A549 (cell line): Measurements from ENCODE around the gene RAB17.

Source experiments
- JUN ChIP-seq, 2 experiments: fragments of >200 bp; sonication (Bioruptor Twin); formaldehyde crosslinking; IDR thresholded peaks; 2 replicates in 1 of 2; 3 replicates in 1 of 2; pipeline ENCODE4 v1.6.1; 2016 to 2017
- MAFK ChIP-seq: fragments of 450-650 bp; IDR thresholded peaks from 2 replicates; pipeline ENCODE4 v1.6.1; 2014; ENCODE audit not compliant: partially characterized antibody
- MYC ChIP-seq: IDR thresholded peaks from 2 replicates; pipeline ENCODE4 v1.6.1; 2012; ENCODE audit warnings: mild to moderate bottlenecking, inconsistent platforms, low read length, improper control_type of control experiment, borderline replicate concordance
- POLR2A ChIP-seq: IDR thresholded peaks from 2 replicates; pipeline ENCODE4 v1.6.1; 2012; ENCODE audit warnings: mild to moderate bottlenecking, low read length
- RAD21 ChIP-seq, 2 experiments: fragments of >200 bp in 1 of 2; sonication (Bioruptor Twin) in 1 of 2; formaldehyde crosslinking in 1 of 2; IDR thresholded peaks in 1 of 2; conservative IDR thresholded peaks in 1 of 2; 2 replicates in 1 of 2; 3 replicates in 1 of 2; pipeline ENCODE4 v1.6.1; 2012 to 2018; ENCODE audit warnings: inconsistent platforms in 1 of 2
- RCOR1 ChIP-seq: fragments of 150-350 bp; IDR thresholded peaks from 2 replicates; pipeline ENCODE4 v1.6.1; 2014; ENCODE audit warnings: antibody characterized with exemption, low read length, low read depth
- RFX5 ChIP-seq: fragments of 450-650 bp; IDR thresholded peaks from 2 replicates; pipeline ENCODE4 v1.7.1; 2014; ENCODE audit warnings: antibody characterized with exemption, mild to moderate bottlenecking, moderate library complexity
- TP53 ChIP-seq: fragments of 250-450 bp; sonication (Bioruptor Pico); IDR thresholded peaks from 2 replicates; pipeline ENCODE4 v1.5.0; 2021; ENCODE audit warnings: mild to moderate bottlenecking, moderate library complexity
- TF ChIP-seq, protein P1 (sequence below): fragments of >200 bp; sonication (Bioruptor Twin); formaldehyde crosslinking; IDR thresholded peaks from 3 replicates; pipeline ENCODE4 v1.5.1; 2016
- TF ChIP-seq, protein P2 (sequence below): IDR thresholded peaks from 2 replicates; pipeline ENCODE4 v1.6.1; 2012
- TF ChIP-seq, protein P3 (sequence below): fragments of 250-450 bp; sonication (Bioruptor Pico); IDR thresholded peaks from 2 replicates; pipeline ENCODE4 v1.5.0; 2021; ENCODE audit warnings: mild to moderate bottlenecking, moderate library complexity, borderline replicate concordance
- TF ChIP-seq, protein P4 (sequence below): IDR thresholded peaks from 2 replicates; pipeline ENCODE4 v1.6.1; 2012; ENCODE audit warnings: low read depth, borderline replicate concordance

DNA sequence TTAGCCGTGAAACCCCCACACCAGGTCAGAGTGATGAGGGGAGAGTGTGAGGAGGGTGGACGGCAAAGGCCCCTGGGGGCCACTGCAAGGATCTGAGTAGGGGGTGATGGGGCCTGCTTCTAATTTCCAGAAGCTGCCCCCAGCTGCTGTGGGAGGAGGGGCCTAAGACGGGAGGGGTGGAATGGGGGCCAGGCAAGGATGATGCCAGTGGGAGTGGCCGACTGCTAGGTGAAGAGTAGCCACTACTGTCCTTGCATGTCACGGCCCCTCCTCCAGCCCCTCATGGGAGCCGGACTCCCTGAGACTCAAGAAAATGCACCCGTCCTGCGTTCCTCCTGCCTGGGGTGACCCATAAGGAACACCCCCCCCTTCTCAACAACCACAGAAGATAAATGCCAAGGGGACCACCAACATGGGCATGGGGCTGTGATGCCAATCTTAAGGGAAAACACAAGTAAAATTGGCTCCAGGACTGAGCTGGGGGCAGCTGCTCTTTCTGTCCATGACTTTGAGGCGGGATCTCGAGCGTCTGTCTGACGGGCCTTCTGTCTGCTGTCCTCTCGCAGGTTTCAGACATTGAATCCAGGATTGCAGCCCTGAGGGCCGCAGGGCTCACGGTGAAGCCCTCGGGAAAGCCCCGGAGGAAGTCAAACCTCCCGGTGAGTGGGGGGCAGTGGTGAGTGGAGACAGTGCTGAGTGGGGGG, 48.4 kb downstream of the RAB17 start:
- TF ChIP-seq, protein P1, sequence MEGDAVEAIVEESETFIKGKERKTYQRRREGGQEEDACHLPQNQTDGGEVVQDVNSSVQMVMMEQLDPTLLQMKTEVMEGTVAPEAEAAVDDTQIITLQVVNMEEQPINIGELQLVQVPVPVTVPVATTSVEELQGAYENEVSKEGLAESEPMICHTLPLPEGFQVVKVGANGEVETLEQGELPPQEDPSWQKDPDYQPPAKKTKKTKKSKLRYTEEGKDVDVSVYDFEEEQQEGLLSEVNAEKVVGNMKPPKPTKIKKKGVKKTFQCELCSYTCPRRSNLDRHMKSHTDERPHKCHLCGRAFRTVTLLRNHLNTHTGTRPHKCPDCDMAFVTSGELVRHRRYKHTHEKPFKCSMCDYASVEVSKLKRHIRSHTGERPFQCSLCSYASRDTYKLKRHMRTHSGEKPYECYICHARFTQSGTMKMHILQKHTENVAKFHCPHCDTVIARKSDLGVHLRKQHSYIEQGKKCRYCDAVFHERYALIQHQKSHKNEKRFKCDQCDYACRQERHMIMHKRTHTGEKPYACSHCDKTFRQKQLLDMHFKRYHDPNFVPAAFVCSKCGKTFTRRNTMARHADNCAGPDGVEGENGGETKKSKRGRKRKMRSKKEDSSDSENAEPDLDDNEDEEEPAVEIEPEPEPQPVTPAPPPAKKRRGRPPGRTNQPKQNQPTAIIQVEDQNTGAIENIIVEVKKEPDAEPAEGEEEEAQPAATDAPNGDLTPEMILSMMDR: no peak
- TF ChIP-seq JUN (IDR thresholded peaks at IDR 0.05): no peak
- no peak for TF ChIP-seq RAD21 (conservative IDR thresholded peaks at IDR 0.05 in 1 of 2, IDR thresholded peaks at IDR 0.05 in 1 of 2)
- no peak for TF ChIP-seq RCOR1
- TF ChIP-seq POLR2A: no peak
- TF ChIP-seq RFX5: no peak
- TF ChIP-seq, protein P2, sequence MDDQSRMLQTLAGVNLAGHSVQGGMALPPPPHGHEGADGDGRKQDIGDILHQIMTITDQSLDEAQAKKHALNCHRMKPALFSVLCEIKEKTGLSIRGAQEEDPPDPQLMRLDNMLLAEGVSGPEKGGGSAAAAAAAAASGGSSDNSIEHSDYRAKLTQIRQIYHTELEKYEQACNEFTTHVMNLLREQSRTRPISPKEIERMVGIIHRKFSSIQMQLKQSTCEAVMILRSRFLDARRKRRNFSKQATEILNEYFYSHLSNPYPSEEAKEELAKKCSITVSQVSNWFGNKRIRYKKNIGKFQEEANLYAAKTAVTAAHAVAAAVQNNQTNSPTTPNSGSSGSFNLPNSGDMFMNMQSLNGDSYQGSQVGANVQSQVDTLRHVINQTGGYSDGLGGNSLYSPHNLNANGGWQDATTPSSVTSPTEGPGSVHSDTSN: no peak
- TF ChIP-seq TP53: no peak
- TF ChIP-seq MYC: no peak
- TF ChIP-seq, protein P3, sequence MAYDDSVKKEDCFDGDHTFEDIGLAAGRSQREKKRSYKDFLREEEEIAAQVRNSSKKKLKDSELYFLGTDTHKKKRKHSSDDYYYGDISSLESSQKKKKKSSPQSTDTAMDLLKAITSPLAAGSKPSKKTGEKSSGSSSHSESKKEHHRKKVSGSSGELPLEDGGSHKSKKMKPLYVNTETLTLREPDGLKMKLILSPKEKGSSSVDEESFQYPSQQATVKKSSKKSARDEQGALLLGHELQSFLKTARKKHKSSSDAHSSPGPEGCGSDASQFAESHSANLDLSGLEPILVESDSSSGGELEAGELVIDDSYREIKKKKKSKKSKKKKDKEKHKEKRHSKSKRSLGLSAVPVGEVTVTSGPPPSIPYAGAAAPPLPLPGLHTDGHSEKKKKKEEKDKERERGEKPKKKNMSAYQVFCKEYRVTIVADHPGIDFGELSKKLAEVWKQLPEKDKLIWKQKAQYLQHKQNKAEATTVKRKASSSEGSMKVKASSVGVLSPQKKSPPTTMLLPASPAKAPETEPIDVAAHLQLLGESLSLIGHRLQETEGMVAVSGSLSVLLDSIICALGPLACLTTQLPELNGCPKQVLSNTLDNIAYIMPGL (CRISPR knock-in tag): no peak
- TF ChIP-seq, protein P4, sequence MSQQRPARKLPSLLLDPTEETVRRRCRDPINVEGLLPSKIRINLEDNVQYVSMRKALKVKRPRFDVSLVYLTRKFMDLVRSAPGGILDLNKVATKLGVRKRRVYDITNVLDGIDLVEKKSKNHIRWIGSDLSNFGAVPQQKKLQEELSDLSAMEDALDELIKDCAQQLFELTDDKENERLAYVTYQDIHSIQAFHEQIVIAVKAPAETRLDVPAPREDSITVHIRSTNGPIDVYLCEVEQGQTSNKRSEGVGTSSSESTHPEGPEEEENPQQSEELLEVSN: no peak
- TF ChIP-seq MAFK: no peak
